ENCODE data around the gene HAUS8.

HAUS8 gene

GRCh38 chr19:17077447-17078028 lies 2.3 kb upstream of the HAUS8 start:
- Histone ChIP-seq H3K27me3 (ENCODE audit: control insufficient read depth in 5 of 5, insufficient read depth in 4 of 5, low read length in 5 of 5) (no peaks in the 10 kb centered on the region), H3K9me3 (ENCODE audit: control insufficient read depth in 5 of 5, low read length in 5 of 5) (no peaks in the 10 kb centered on the region), H3K9ac (ENCODE audit: low read length in 5 of 5) (peak overlapping the region in 1 of 5 donors; percentile 92), H3K27ac (ENCODE audit: low read depth, low read length) (peak overlapping the region; percentile 69), H3K4me1 (ENCODE audit: control insufficient read depth in 5 of 5, insufficient read depth in 5 of 5, low read length in 5 of 5) (peaks cover 14 to 78% (median 63%) of the 10 kb centered on the region in 5 donors), H3K36me3 (ENCODE audit: control insufficient read depth in 5 of 5, insufficient read depth in 5 of 5, low read length in 5 of 5) (peaks cover 0 to 5% (median 0%) of the 10 kb centered on the region in 5 donors), H3K4me3 (ENCODE audit: low read depth in 1 of 5, low read length in 5 of 5) (peak overlapping the region in 4 of 5 donors; percentile 85 to 90 (median 86))

- Histone ChIP-seq H3K4me3 (ENCODE audit: low read depth in 1 of 5, low read length in 5 of 5) (peak overlapping the region; percentile 85 to 90 (median 86)), H3K36me3 (ENCODE audit: control insufficient read depth in 5 of 5, insufficient read depth in 5 of 5, low read length in 5 of 5) (peaks cover 0 to 13% (median 0%) of the 10 kb centered on the region in 5 donors), H3K9ac (ENCODE audit: low read length in 5 of 5) (peak overlapping the region; percentile 56 to 92 (median 80)), H3K4me1 (ENCODE audit: control insufficient read depth in 5 of 5, insufficient read depth in 5 of 5, low read length in 5 of 5) (peaks cover 12 to 69% (median 53%) of the 10 kb centered on the region in 5 donors), H3K9me3 (ENCODE audit: control insufficient read depth in 5 of 5, low read length in 5 of 5) (no peaks in the 10 kb centered on the region), H3K27ac (ENCODE audit: low read depth, low read length) (peak overlapping the region; percentile 69), H3K27me3 (ENCODE audit: control insufficient read depth in 5 of 5, insufficient read depth in 4 of 5, low read length in 5 of 5) (no peaks in the 10 kb centered on the region)
Observed at GRCh38 chr19:17076543-17076991, 1.3 kb upstream of the HAUS8 start.

- H3K9ac ChIP-seq (ENCODE audit: low read length in 5 of 5) = peak overlapping the region; percentile 56 to 92 (median 80)
- H3K36me3 ChIP-seq (ENCODE audit: control insufficient read depth in 5 of 5, insufficient read depth in 5 of 5, low read length in 5 of 5) = peaks cover 0 to 18% (median 2%) of the 10 kb centered on the region in 5 donors
- no peaks in the 10 kb centered on the region for H3K27me3 ChIP-seq (ENCODE audit: control insufficient read depth in 5 of 5, insufficient read depth in 4 of 5, low read length in 5 of 5)
- peak overlapping the region; percentile 69 for H3K27ac ChIP-seq (ENCODE audit: low read depth, low read length)
- no peaks in the 10 kb centered on the region for H3K9me3 ChIP-seq (ENCODE audit: control insufficient read depth in 5 of 5, low read length in 5 of 5)
- peak overlapping the region; percentile 85 to 90 (median 86) for H3K4me3 ChIP-seq (ENCODE audit: low read depth in 1 of 5, low read length in 5 of 5)
- H3K4me1 ChIP-seq (ENCODE audit: control insufficient read depth in 5 of 5, insufficient read depth in 5 of 5, low read length in 5 of 5) = peaks cover 12 to 63% (median 53%) of the 10 kb centered on the region in 5 donors
Observed at GRCh38 chr19:17075864-17076542, 751 bp upstream of the HAUS8 start.

GRCh38 chr19:17074634-17075034 lies 618 bp downstream of the HAUS8 start:
- Histone ChIP-seq H3K4me3 (ENCODE audit: low read depth in 1 of 5, low read length in 5 of 5) (peak overlapping the region; percentile 85 to 90 (median 87)), H3K4me1 (ENCODE audit: control insufficient read depth in 5 of 5, insufficient read depth in 5 of 5, low read length in 5 of 5) (peaks cover 10 to 52% (median 47%) of the 10 kb centered on the region in 5 donors), H3K9me3 (ENCODE audit: control insufficient read depth in 5 of 5, low read length in 5 of 5) (no peaks in the 10 kb centered on the region), H3K27me3 (ENCODE audit: control insufficient read depth in 5 of 5, insufficient read depth in 4 of 5, low read length in 5 of 5) (no peaks in the 10 kb centered on the region), H3K27ac (ENCODE audit: low read depth, low read length) (peak overlapping the region; percentile 65), H3K9ac (ENCODE audit: low read length in 5 of 5) (peak overlapping the region; percentile 64 to 85 (median 81)), H3K36me3 (ENCODE audit: control insufficient read depth in 5 of 5, insufficient read depth in 5 of 5, low read length in 5 of 5) (peaks cover 0 to 21% (median 5%) of the 10 kb centered on the region in 5 donors)

GRCh38 chr19:17073869-17074633 lies 1.2 kb downstream of the HAUS8 start:
- H3K9me3 ChIP-seq (ENCODE audit: control insufficient read depth in 5 of 5, low read length in 5 of 5) = no peaks in the 10 kb centered on the region
- peaks cover 10 to 46% (median 41%) of the 10 kb centered on the region in 5 donors for H3K4me1 ChIP-seq (ENCODE audit: control insufficient read depth in 5 of 5, insufficient read depth in 5 of 5, low read length in 5 of 5)
- peak overlapping the region in 3 of 5 donors; percentile 81 to 85 (median 82) for H3K9ac ChIP-seq (ENCODE audit: low read length in 5 of 5)
- no peaks in the 10 kb centered on the region for H3K27me3 ChIP-seq (ENCODE audit: control insufficient read depth in 5 of 5, insufficient read depth in 4 of 5, low read length in 5 of 5)
- peak overlapping the region; percentile 65 for H3K27ac ChIP-seq (ENCODE audit: low read depth, low read length)
- peaks cover 0 to 22% (median 5%) of the 10 kb centered on the region in 5 donors for H3K36me3 ChIP-seq (ENCODE audit: control insufficient read depth in 5 of 5, insufficient read depth in 5 of 5, low read length in 5 of 5)
- peak overlapping the region; percentile 85 to 90 (median 87) for H3K4me3 ChIP-seq (ENCODE audit: low read depth in 1 of 5, low read length in 5 of 5)

- H3K27me3 ChIP-seq (ENCODE audit: control insufficient read depth in 5 of 5, insufficient read depth in 4 of 5, low read length in 5 of 5) = no peaks in the 10 kb centered on the region
- H3K27ac ChIP-seq (ENCODE audit: low read depth, low read length) = no peak overlapping the region
- H3K4me3 ChIP-seq (ENCODE audit: low read depth in 1 of 5, low read length in 5 of 5) = no peak overlapping the region
- no peak overlapping the region for H3K9ac ChIP-seq (ENCODE audit: low read length in 5 of 5)
- no peaks in the 10 kb centered on the region for H3K9me3 ChIP-seq (ENCODE audit: control insufficient read depth in 5 of 5, low read length in 5 of 5)
- H3K36me3 ChIP-seq (ENCODE audit: control insufficient read depth in 5 of 5, insufficient read depth in 5 of 5, low read length in 5 of 5) = peaks cover 0 to 30% (median 8%) of the 10 kb centered on the region in 5 donors
- H3K4me1 ChIP-seq (ENCODE audit: control insufficient read depth in 5 of 5, insufficient read depth in 5 of 5, low read length in 5 of 5) = peaks cover 2 to 21% (median 13%) of the 10 kb centered on the region in 5 donors
Observed at GRCh38 chr19:17070912-17071311, 4.3 kb downstream of the HAUS8 start.

GRCh38 chr19:17070421-17070820 lies 4.8 kb downstream of the HAUS8 start:
- Histone ChIP-seq H3K27ac (ENCODE audit: low read depth, low read length) (no peak overlapping the region), H3K27me3 (ENCODE audit: control insufficient read depth in 5 of 5, insufficient read depth in 4 of 5, low read length in 5 of 5) (no peaks in the 10 kb centered on the region), H3K4me1 (ENCODE audit: control insufficient read depth in 5 of 5, insufficient read depth in 5 of 5, low read length in 5 of 5) (peaks cover 2 to 19% (median 13%) of the 10 kb centered on the region in 5 donors), H3K9me3 (ENCODE audit: control insufficient read depth in 5 of 5, low read length in 5 of 5) (no peaks in the 10 kb centered on the region), H3K9ac (ENCODE audit: low read length in 5 of 5) (no peak overlapping the region), H3K4me3 (ENCODE audit: low read depth in 1 of 5, low read length in 5 of 5) (no peak overlapping the region), H3K36me3 (ENCODE audit: control insufficient read depth in 5 of 5, insufficient read depth in 5 of 5, low read length in 5 of 5) (peaks cover 0 to 30% (median 8%) of the 10 kb centered on the region in 5 donors)

GRCh38 chr19:17069193-17069592 lies 6.1 kb downstream of the HAUS8 start:
- Histone ChIP-seq H3K9me3 (ENCODE audit: control insufficient read depth in 5 of 5, low read length in 5 of 5) (no peaks in the 10 kb centered on the region), H3K4me3 (ENCODE audit: low read depth in 1 of 5, low read length in 5 of 5) (no peak overlapping the region), H3K27ac (ENCODE audit: low read depth, low read length) (no peak overlapping the region), H3K9ac (ENCODE audit: low read length in 5 of 5) (no peak overlapping the region), H3K27me3 (ENCODE audit: control insufficient read depth in 5 of 5, insufficient read depth in 4 of 5, low read length in 5 of 5) (no peaks in the 10 kb centered on the region), H3K4me1 (ENCODE audit: control insufficient read depth in 5 of 5, insufficient read depth in 5 of 5, low read length in 5 of 5) (peaks cover 2 to 9% (median 5%) of the 10 kb centered on the region in 5 donors), H3K36me3 (ENCODE audit: control insufficient read depth in 5 of 5, insufficient read depth in 5 of 5, low read length in 5 of 5) (peaks cover 0 to 30% (median 8%) of the 10 kb centered on the region in 5 donors)

- Histone ChIP-seq H3K4me3 (ENCODE audit: low read depth in 1 of 5, low read length in 5 of 5) (no peak overlapping the region), H3K27ac (ENCODE audit: low read depth, low read length) (no peak overlapping the region), H3K9ac (ENCODE audit: low read length in 5 of 5) (no peak overlapping the region), H3K4me1 (ENCODE audit: control insufficient read depth in 5 of 5, insufficient read depth in 5 of 5, low read length in 5 of 5) (peaks cover 0 to 13% (median 5%) of the 10 kb centered on the region in 5 donors), H3K36me3 (ENCODE audit: control insufficient read depth in 5 of 5, insufficient read depth in 5 of 5, low read length in 5 of 5) (peaks cover 4 to 17% (median 13%) of the 10 kb centered on the region in 5 donors), H3K9me3 (ENCODE audit: control insufficient read depth in 5 of 5, low read length in 5 of 5) (peaks cover 0 to 8% (median 6%) of the 10 kb centered on the region in 5 donors), H3K27me3 (ENCODE audit: control insufficient read depth in 5 of 5, insufficient read depth in 4 of 5, low read length in 5 of 5) (no peaks in the 10 kb centered on the region)
Observed at GRCh38 chr19:17063428-17063827, 11.8 kb downstream of the HAUS8 start.
